Right ventricle myocardium inferior (tissue), 1 donor: ENCODE results near the gene NQO2. TPM values are rescaled to one million over a fixed set of nuclear protein-coding genes. Genes with fewer than 3 reads are reported as not detected.
A peak's percentile ranks its signal among the peaks of the same experiment; 100 is the strongest.

Source experiments
- ATAC-seq: fragments of 200-7000 bp; cut with Tn5 transposase; one replicate; pipeline ENCODE4 v1.9.1; 2020; ENCODE audit warnings: mild to moderate bottlenecking, moderate library complexity
- DNase-seq: peaks from one replicate; pipeline ENCODE4 v3.0.0; 2021; ENCODE audit errors: missing footprints
- intact Hi-C: fragments of 100-400 bp; cut with DNase I; formaldehyde crosslinking; loops from one replicate; pipeline ENCODE4 v1.11.0; 2022
- long read RNA-seq: library from polyadenylated mRNA; unstranded; transcript quantifications from one replicate; pipeline ENCODE4 v2.0.0, GENCODE V29; 2021
- total RNA-seq: library from RNA; stranded (reverse); fragmentation: NEBNext Ultra II Directional; extraction: Animal tissue kit (Norgen Biotek cat#: 25700); gene quantifications from one replicate; pipeline ENCODE4 v1.2.1, GENCODE V29; 2021
- donor health status: DM: no; HTN: yes; CAD: no; lungs with severe emphysema.

The NQO2 gene, protein sequence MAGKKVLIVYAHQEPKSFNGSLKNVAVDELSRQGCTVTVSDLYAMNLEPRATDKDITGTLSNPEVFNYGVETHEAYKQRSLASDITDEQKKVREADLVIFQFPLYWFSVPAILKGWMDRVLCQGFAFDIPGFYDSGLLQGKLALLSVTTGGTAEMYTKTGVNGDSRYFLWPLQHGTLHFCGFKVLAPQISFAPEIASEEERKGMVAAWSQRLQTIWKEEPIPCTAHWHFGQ
- 57.5 TPM for total RNA-seq
- long read RNA-seq, full-length matches to known transcripts, result 28 of 35 reads
- long read RNA-seq, partial matches to known transcripts, result 0 of 35 reads
- long read RNA-seq, other reads (novel, unspliced or antisense), result 7 of 35 reads

DNA sequence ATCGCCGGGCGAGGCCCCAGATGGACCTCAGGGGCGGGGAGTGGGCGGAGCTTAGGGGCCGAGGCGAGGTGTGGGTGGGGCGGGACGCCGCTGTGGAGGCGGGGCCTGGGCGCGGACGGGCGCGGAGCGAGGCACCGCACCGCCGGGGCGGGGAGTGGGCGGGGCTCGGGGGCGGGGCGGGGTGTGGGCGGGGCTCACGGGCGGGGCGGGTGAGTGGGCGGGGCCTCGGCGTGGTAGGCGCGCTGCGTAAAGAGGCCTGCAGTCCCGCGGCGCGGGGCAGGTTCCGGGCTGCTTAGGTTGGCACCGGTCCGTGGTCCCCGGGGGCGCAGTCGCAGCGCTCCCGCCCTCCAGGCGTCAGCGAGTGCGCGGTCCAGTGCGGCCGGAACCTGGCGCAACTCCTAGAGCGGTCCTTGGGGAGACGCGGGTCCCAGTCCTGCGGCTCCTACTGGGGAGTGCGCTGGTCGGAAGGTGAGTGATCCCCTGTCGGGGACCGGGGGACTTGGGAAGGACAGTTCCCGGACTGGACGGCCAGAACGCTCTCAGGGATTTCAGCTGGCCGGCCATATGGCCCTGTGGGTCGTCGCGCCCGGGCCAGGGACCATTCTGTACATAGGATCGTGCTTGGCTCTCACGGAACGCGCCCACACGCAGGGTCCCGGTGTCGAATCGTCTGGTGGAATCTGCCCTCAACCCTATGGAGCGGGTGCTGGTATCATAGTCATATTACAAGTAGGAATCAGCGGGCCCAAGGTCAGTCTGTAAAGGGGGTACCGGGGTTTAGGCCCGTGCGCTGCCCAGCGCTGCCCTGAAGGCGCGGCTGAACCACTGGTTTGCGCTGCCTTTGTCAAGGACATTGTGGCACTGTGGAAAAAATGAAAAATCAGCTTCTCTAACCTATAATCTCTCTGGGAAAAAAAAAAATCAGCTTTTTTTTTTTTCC is at the start of gene NQO2:
Gene NQO2 (plus strand): TSS at position 277 of the 940 bp plus-strand sequence. CDS start 6,659 bp downstream, outside the sequence.
- peak; percentile 97 for DNase-seq
- peak; percentile 96 for ATAC-seq
- intact Hi-C loops, result loop anchor here (1.0 to 10.0 kb wide), 5 partner anchors 24 to 995 kb away; partner anchors contain the start of genes BPHL and PSMG4

DNA sequence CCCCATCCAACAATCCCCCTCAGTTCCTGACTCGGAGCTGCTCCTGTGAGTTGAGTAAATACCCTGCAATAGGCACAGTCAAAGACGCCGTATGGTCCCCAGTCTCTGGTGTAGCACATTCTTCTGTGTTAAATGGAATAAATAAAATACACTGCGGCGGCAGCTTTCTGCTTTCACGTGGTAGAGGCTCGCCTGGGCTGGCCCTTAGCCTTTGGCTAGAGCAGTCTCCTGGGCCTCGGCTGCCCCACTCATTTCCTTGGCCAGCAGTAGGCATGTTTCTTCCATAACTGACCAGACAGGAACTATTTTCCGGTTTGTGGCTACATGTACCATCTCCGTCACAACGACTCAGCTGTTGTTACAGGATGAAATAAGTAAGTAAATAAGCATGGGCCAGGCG is 49.0 kb upstream of the NQO2 start:
- no peak for ATAC-seq
- no peak for DNase-seq
- intact Hi-C loops, result no loop called here

DNA sequence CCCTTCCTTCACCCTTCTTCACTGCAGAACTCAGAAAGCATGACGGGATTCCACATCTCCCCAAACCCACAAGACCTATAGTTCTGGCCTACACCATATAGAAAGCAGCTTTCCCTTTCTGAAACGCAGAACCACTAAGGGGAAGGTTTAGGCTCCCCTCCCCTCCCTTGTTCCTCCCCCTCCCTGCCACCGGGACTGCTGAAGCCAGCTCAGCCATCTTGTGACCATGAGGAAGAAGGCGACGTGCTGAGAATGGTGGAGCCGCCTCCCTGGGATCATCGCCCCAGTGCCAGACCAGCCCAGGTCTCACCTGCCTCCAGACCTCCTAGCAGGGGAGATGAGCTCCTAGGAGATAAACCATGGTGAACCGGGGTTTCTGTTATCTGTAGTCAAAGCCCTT is 48.0 kb upstream of the NQO2 start:
- intact Hi-C loops, result loop anchor here (1.0 to 2.0 kb wide), 2 partner anchors 19 to 37 kb away; partner anchors contain the start of gene SERPINB6
- DNase-seq, result no peak
- ATAC-seq, result no peak

DNA sequence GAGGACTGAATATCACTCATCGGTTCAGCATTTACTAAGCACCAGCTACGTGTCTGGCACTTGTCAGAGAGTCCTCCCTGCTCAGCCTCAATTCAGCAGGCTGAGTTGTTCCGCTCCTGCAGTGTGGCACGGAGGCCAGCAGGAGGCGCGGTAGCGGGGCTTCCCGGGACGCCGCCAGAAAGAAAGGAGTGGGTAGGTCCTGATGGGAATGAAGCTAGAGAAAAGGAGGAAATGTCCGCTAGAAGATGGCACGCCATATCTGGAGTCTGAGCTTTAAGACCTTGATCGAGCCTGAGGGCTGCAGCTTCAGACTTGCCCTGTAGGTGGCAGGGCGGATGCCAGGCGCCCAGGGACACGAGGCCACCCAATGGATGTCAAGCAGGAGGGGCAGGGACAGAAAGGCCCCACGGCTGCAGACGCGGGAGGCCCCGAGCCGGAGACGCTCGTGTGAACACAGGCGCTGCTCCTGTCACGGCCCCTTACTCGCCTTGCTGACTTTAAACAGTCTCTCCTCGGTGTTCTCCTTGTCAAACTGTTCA is 47.1 kb upstream of the NQO2 start:
- intact Hi-C loops, result loop anchor here (1.0 to 2.0 kb wide), 2 partner anchors 18 to 36 kb away; partner anchors contain the start of gene SERPINB6
- ATAC-seq, result peak; percentile 62
- DNase-seq, result peak; percentile 89

DNA sequence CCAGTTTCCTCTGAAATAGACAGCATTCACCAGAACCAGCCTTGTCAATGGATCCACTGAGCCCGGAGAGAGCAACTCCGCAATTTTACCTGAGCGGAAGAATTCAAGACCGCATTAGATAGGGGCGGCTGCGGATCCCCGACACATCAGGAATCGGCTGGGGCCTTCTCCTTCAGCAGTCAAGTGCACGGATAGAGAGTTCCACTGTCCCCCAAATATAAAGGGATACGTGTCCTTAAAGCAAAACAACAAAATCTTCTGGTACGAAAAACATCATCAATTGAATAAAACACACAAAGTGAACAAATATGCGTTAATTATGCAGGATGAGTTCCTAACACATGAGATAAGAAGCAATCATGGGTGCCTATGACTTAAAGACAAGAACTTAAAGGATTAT is 46.6 kb upstream of the NQO2 start:
- intact Hi-C loops, result loop anchor here (2.0 kb wide), 1 partner anchor 18 kb away; the partner anchor contains the start of gene SERPINB6
- DNase-seq (no peak), ATAC-seq (no peak)

DNA sequence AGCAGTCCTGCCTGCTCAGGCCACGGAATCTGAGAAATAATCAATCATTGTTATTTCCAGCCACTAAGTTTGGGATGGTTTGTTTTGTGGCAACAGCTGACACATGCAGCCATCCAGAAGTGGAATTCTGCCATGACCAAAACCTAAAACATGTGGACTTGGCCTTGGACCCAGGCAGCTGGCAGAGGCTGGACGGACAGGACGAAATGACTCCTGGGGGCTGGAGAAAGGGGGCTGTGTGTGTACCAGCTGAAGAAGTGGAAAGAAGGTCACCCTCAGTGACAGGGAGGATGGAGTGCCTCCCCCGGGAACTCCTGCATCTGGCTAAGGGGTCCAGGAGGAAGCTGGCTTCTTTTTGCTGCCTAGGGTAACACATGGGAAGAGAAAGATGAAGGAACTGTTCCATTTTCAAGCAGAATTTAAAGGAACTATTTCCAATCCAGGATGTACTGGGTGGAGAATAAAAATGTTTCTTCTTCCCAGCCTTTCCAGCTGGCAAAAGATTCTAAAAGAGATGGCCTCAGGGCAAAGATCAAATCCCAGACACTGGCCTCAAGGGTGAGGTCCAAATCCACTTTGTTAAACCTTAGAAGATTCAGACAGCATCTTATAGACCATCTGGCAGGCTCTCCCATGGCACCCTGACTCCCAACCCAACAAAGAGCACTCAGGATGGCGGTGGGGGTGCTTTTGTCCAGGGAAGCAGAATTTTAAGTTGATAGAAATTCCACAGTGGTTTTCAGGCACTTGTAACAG is 42.6 kb upstream of the NQO2 start:
- DNase-seq, result no peak
- intact Hi-C loops, result no loop called here
- ATAC-seq, result no peak

DNA sequence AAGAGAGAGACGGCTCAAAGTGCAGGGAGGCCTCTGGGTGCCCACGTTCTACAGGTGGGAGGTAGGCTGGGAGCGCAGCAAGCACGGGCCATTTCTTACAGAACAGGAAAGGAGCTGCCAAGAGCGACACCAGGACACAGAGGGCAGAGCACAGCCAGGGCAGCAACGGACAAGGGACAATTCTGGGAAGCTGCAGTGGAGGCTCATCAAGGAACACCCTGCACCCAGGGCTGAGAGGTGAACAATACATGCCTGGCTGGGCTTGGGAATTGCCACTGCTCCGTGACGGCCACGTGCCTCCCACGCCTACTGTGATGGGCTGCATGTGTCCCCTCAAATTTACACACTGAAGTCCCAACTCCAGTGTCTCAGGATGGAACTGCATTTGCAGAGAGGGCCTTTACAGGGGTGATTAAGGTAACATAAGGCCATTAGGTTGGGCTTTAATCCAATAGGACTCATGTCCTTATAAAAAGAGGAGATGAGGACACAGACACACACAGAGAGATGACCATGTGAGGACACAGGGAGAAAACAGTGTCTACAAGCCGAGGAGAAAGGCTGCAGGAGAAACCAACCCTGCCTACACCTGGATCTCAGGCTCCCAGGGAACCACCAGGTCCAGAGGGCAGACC is 41.9 kb upstream of the NQO2 start:
- peak; percentile 76 for DNase-seq
- intact Hi-C loops, result no loop called here
- ATAC-seq, result peak; percentile 89

DNA sequence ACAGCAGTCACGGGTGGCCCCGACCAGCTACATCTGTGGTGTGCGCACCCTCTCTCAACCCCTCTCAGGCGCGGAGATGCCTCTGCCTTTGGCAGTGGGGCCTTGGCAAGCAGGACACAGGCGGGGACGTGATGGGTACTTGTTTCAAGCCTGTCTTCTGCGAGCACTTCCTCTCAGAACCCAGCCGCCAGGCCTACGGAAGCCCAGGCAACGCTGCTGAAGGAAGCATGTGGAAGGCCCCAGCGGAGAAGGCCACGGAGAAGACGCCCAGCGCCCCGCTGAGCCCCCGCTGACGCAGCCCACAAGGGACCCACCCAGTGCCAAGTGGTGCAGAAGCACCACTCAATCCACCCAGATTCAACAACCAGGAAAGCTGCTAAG is 41.4 kb upstream of the NQO2 start:
- intact Hi-C loops, result no loop called here
- DNase-seq (no peak), ATAC-seq (peak; percentile 19)

DNA sequence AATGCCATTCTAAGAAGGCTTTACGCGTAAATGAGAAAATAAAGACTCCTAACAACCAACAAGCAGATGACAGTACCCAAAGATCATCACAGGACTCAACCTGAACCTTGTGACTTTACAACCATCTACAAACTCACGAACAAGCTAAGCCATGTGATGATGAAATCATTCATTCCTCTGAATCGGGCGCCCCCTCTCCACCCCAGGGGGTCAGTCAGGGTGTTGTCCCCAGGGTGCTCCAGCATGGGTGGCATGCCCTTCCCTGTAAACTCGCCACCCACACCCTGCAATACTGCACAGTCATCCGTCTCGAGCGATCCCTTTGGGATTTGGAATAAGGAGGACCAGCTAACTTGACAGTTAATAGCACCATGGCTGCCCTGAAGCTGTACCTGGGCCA is 40.9 kb upstream of the NQO2 start:
- no peak for DNase-seq
- intact Hi-C loops, result no loop called here
- no peak for ATAC-seq

DNA sequence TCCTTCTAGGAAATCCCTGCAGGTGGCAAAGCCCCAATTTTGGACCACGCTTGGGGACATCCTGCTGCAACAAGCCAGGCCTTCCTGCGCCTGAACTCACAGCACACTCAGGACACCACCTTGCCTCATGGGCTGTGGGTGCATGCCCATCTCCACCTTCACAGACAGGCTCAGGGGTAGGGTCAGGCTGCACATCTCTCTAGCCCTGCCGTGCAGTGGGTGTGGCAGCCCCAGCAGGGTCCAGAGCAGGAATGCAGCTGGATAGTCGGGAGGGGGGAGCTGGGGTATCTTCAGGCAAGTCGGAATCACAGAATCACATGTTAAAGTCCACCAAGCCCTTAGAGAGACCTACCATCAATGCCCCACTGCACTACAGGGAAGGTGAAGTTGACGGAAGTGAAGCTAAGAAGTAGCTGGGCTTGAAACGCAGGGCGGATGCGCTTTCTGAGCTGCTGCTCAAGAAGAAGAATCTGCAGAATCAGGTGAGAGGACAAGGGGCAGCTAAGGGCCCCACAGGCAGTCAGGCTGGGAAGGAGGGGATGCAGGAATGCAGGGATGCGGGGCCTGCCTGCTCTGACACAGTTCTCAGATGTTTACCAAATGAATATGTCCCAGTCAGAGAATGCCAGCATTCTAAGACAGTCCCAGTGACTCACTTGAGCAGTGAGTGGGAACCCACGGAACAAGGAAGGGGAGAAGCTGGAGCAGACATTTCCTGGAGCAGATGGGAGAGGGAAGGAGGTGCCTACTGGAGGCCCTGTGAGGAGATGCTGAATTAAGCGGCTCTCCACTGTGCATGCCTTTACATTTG is 39.6 kb upstream of the NQO2 start:
- intact Hi-C loops, result no loop called here
- no peak for DNase-seq

DNA sequence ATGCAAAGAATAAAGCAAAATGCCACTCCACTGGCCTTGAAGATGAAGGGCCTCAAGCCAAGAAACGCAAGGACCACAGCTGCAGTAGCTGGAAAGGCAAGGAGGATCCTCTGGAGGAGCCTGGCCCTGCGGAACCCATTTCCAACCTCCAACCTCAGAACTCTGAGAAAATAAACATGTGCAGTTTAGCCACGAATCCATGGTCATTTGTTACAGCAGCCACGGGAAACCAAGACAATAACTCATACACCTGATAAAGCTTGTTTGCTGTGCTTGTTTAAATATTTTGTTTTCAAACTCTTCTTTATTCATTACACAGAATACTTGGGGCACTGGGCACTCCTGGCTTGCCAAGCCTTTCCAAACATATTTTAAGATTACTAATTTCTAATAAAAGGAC is 38.8 kb upstream of the NQO2 start:
- no peak for ATAC-seq
- intact Hi-C loops, result no loop called here
- no peak for DNase-seq

More for the DNA sequence above, 39.6 kb upstream of the NQO2 start:
- ATAC-seq, result no peak

DNA sequence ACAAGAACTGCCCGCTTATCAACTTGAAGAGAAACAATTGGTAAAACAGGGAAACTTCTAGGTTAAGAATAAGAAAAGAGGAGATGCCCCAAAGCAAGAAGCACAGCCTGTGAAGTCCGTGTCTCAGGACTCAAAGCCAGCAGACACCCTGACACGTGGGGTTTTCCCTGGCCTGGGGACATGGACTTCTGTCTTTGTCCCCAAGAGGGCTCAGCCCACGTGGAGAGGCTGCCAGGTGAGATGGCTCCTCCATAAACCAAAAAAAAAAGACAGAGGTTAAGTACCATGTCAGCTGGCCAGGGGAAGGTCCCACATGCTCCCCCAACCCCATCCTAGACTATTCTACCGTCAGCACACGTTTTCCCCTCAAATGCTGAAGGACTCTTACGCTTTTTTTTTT is 38.2 kb upstream of the NQO2 start:
- no peak for ATAC-seq
- intact Hi-C loops, result no loop called here

DNA sequence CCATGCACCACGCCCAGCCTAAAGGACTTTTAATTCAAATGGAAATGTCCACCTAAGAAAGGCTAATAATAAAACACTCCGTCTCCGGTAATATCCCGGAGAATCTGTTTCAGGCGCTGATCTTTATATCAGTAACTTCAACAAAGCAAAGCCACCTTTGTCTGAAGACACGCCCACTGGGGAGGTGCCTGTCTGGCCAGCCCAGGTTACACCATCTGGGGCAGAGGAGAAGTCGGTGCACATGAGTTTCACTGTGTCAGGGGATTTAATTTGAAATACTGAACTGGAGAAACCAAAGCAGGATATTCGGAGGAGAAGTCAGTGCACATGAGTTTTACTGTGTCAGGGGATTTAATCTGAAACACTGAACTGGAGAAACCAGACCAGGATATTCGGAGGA is 37.7 kb upstream of the NQO2 start:
- intact Hi-C loops, result no loop called here
- ATAC-seq, result no peak

More for the DNA sequence above, 38.2 kb upstream of the NQO2 start:
- no peak for DNase-seq

DNA sequence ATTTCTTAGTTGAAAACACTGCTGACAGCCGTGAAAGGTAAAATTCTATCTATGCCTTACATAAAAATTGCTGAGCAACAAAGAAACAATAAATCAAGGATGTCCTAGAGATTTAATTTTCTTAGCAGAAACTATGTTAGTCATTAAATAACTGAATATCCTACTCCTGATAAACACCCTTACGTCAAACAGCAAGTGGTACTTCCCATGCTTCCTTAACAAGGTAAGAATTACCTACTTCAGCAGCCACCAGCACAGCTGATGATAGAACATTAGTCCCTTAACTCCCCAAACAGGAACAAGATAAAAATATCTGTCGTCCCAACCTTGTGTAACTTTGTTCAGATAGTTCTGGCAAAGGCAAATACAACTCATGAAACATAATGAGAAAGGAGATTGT is 37.1 kb upstream of the NQO2 start:
- DNase-seq (no peak), ATAC-seq (no peak)
- intact Hi-C loops, result no loop called here

More for the DNA sequence above, 37.7 kb upstream of the NQO2 start:
- no peak for DNase-seq

DNA sequence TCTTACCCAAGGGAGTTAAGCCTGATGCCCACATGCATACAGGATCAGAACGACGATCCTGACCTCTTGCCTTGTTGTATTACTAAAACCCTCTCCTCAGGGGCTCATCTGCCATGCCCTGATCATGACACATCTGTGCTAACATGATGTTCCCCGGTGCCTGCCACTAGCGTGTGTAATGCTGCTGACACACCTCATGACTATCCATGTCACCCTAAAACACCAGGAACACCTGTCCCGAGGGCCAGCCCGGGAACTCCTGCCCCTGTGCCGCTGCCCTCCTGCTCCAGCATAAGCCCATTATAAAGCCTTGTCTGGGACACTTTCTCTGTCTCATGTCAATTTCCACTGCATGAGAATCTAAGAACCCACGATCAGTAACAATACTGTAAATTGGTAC is 35.9 kb upstream of the NQO2 start:
- intact Hi-C loops, result no loop called here
- DNase-seq (no peak), ATAC-seq (no peak)

DNA sequence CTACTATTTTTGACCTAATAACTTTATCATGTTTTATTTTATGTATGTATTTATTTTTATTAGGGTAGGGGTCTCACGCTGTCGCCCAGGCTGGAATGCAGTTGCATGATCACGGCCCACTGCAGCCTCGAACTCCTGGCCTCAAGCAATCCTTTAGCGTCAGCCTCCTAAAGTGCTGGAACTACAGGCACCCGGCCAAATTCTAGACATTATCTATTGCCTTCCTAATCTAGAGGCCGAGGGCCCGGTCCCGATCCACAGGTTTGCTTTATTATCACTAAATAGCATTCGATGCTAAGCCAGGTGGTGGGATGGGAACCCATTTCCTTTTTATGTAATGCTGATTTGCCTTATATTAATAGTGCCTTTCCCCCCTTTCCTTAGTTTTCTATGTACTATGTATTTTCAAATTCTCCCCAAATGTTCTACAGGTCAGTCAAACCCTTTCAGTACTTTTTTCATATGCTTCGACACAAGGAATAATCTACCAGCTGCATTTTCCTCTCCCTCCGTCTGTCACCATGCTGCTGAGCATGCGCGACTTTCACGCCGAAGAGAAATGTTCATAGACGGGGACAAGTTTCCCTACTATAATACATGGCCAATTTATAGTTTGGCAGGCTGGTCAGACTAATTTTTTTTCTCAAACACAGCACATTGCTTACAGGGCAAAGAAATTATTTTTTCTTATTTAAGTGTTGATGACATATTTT is 34.7 kb upstream of the NQO2 start:
- ATAC-seq, result no peak

DNA sequence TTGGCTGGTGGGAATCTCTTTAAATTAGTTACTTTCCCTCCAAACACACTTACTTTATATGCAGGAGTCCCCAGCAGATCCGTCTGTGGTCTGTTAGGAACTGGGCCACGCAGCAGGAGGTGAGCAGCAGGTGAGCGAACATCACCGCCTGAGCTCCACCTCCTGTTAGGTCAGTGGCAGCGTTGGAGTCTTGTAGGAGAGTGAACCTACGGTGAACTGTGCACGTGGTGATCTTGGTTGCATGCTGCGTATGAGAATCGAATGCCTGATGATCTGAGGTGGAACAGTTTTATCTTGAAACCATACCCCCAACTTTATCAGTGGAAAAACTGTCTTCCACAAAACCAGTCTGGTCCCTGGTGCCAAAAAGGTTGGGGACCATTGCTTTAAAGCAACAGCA is 33.3 kb upstream of the NQO2 start:
- intact Hi-C loops, result no loop called here
- no peak for DNase-seq
- ATAC-seq, result no peak

More for the DNA sequence above, 34.7 kb upstream of the NQO2 start:
- DNase-seq, result no peak
- intact Hi-C loops, result no loop called here
